Body of pancreas (tissue), 4 donors: ENCODE data around the gene CAMK2N2. TPM values are rescaled to one million over a fixed set of nuclear protein-coding genes. Genes with fewer than 3 reads are reported as not detected.

Experiments
- ATAC-seq: fragments of 150-250 bp; one replicate; pipeline ENCODE4 v1.9.1; 2016
- DNase-seq, 4 donors: peaks; one replicate each; pipeline ENCODE4 v3.0.0-alpha.2; 2019
- H3K27ac ChIP-seq, 4 donors: fragments of 200-600 bp; sonication (generic); 1 replicate in 3 of 4; 2 replicates in 1 of 4; pipeline versions ENCODE4 v1.5.1 to v1.6.1; 2016 to 2019; ENCODE audit warnings: mild to moderate bottlenecking in 1 of 4, mixed read lengths in 1 of 4, moderate library complexity in 1 of 4
- H3K27me3 ChIP-seq, 2 donors: fragments of 200-600 bp; sonication (generic); one replicate each; pipeline ENCODE4 v1.6.0; 2016; ENCODE audit warnings: mild to moderate bottlenecking in 1 of 2
- H3K36me3 ChIP-seq, 2 donors: fragments of 200-600 bp; sonication (generic); replicated peaks in 1 of 2; 2 replicates each; pipeline ENCODE4 v1.5.1; 2016; ENCODE audit warnings: low read depth in 2 of 2; ENCODE audit not compliant: insufficient read depth in 1 of 2
- H3K4me1 ChIP-seq: fragments of 200-600 bp; sonication (generic); one replicate; pipeline ENCODE4 v1.6.0; 2016
- H3K4me3 ChIP-seq, 2 donors: fragments of 200-600 bp; sonication (generic); 1 replicate in 1 of 2; 2 replicates in 1 of 2; pipeline ENCODE4 v1.5.1; 2016 to 2019
- H3K9me3 ChIP-seq, 3 donors: fragments of 200-600 bp; sonication (generic); 1 replicate in 2 of 3; 2 replicates in 1 of 3; pipeline ENCODE4 v1.5.1; 2016
- POLR2A ChIP-seq, 3 donors: fragments of 450-650 bp; IDR thresholded peaks; one replicate each; pipeline ENCODE4 v1.6.1; 2016; ENCODE audit warnings: antibody characterized with exemption in 3 of 3, mild to moderate bottlenecking in 2 of 3
- WGBS, 2 donors: methylation state at CpG; one replicate each; pipeline ENCODE4 v1.1.5; 2017; 5-methylcytosine and 5-hydroxymethylcytosine counted together
- intact Hi-C: fragments of 100-400 bp; cut with DNase I; formaldehyde crosslinking; loops from one replicate; pipeline ENCODE4 v1.15.1; 2023
- total RNA-seq, 2 donors: library from RNA; depleted of rRNA; stranded (reverse); fragments of >200 nt; gene quantifications; one replicate each; pipeline ENCODE4 v1.1.0, GENCODE V29; 2016
- TF ChIP-seq, protein P1 (sequence below), 7 experiments: fragments of 450-650 bp in 4 of 7; fragments of 200-600 bp in 3 of 7; sonication (generic) in 3 of 7; IDR thresholded peaks; one replicate each; pipeline ENCODE4 v1.5.1; 2016 to 2019; ENCODE audit warnings: antibody characterized with exemption in 7 of 7

The CAMK2N2 gene
- total RNA-seq, 2 donors from 2014 or later, result 1.6 to 1.8 TPM

DNA sequence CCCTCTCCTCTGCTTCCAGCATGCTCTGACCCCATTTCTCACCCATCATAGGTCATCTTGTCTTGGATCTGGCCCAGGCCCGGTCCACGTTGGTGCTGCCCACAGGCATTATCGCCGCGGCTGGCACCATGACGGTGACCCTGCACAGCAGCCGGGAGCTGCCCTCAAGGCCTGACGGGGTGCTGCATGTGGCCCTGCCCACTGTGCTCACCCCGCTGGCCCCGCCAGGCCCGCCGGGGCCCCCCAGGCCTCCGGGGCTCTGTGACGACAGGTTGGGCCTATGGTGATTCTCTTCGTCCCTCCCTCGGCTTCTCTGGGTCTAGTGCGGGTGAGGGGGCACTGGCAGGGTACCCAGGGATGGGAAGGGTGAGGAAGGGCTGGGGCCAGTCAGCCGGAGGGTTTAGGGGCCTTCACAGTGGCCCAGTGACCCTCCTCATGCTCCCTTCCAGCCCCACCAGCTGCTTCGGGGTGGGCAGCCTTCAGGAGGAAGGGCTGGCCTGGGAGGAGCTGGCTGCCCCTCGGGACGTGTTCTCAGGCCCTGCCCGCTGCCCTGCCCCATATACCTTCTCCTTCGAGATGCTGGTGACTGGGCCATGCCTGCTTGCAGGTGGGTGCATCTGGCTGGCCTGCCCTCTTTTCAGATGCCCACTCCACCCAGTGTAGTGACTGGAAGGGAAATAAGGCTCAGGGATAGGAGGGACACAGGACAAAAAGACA, 28.1 kb downstream of the CAMK2N2 start:
- WGBS, 2 donors, result 89% methylated on average over 19 to 22 of the region's 23 CpGs
- DNase-seq, result no peak
- no peak for ATAC-seq
- H3K27me3 ChIP-seq, result no peaks in the 10 kb centered on the region
- peaks cover 25% of the 10 kb centered on the region for H3K4me1 ChIP-seq
- no peaks in the 10 kb centered on the region for H3K36me3 ChIP-seq
- no peak overlapping the region for H3K4me3 ChIP-seq
- intact Hi-C loops, result no loop called here
- H3K9me3 ChIP-seq, result no peaks in the 10 kb centered on the region
- H3K27ac ChIP-seq, result no peak overlapping the region
- no peak for TF ChIP-seq POLR2A (IDR thresholded peaks at IDR 0.05)
- TF ChIP-seq, protein P1, sequence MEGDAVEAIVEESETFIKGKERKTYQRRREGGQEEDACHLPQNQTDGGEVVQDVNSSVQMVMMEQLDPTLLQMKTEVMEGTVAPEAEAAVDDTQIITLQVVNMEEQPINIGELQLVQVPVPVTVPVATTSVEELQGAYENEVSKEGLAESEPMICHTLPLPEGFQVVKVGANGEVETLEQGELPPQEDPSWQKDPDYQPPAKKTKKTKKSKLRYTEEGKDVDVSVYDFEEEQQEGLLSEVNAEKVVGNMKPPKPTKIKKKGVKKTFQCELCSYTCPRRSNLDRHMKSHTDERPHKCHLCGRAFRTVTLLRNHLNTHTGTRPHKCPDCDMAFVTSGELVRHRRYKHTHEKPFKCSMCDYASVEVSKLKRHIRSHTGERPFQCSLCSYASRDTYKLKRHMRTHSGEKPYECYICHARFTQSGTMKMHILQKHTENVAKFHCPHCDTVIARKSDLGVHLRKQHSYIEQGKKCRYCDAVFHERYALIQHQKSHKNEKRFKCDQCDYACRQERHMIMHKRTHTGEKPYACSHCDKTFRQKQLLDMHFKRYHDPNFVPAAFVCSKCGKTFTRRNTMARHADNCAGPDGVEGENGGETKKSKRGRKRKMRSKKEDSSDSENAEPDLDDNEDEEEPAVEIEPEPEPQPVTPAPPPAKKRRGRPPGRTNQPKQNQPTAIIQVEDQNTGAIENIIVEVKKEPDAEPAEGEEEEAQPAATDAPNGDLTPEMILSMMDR (IDR thresholded peaks at IDR 0.05), result no peak

DNA sequence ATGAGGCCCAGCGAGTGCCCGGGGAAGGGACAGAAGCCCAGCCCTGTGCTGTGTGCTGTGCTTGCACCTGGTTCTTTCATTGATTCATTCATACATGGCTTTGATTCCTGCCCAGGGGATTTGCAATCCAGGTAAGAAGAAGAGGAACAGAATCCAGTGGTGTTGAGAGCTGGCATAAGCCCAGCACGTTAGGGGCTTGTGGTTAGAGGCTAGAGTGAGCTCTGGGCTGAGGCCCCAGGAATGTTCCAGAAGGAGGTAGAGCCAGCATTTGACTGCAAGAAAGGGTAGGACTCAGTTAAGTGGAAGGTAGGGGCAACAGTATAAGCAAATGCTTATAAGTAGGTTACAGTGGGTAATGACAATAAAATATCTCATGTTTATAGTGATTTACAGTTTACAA, 29.7 kb downstream of the CAMK2N2 start:
- H3K27me3 ChIP-seq, result no peaks in the 10 kb centered on the region
- intact Hi-C loops, result no loop called here
- DNase-seq, result no peak
- no peaks in the 10 kb centered on the region for H3K36me3 ChIP-seq
- WGBS, 2 donors, result 69 to 80% methylated on average over 3 of the region's 3 CpGs
- no peak for ATAC-seq
- TF ChIP-seq POLR2A (IDR thresholded peaks at IDR 0.05), result no peak
- TF ChIP-seq, protein P1 (IDR thresholded peaks at IDR 0.05), result no peak
- H3K4me3 ChIP-seq, result no peak overlapping the region
- H3K27ac ChIP-seq, result no peak overlapping the region
- H3K9me3 ChIP-seq, result no peaks in the 10 kb centered on the region
- peaks cover 25% of the 10 kb centered on the region for H3K4me1 ChIP-seq

DNA sequence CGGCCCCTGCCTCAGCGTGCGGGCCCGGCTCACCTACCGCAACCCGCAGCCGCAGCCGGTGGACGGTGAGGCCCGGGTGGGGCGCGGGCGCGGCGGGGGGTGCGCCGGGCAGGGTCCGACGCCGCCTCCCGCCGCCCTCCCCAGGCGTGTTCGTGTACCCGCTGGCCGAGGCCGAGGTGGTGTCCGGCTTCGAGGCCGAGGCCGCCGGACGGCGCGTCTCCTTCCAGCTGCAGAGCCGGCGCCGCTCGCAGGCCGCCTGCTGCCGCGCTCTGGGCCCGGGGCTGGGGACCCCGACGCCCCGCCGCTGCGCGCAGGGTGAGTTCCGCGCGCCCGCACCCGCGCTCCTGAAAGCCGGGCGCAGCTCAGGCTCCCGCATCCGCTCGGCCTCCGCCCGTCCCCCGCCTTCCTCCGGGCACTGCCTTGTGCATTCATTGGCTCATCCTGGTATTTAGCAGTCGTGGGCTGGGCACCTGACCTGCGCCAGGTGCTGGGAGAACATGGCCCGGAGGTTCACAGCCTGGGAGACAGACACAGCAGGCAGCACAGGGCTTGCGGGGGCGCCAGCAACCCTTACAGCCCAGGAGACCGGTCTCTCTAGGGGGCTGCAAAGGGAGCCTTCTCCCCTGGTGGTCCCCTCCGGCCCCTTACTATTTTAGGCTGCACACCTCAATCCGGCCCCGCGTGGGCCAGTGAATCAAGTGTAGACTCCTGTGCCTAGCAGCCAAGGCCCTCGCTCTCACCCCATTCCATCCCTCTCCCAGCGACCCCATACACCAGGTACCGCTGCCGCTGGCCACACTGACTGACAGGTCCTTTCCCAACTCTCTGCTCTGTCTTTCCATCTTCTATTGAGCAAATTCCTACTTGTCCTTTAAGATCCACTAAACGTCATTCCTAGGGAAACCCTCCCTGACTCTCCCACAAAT, 30.5 kb downstream of the CAMK2N2 start:
- DNase-seq, result peak in 3 of 4 donors; percentile 53 to 57 (median 56)
- H3K36me3 ChIP-seq, result no peaks in the 10 kb centered on the region
- no peak overlapping the region for H3K4me3 ChIP-seq

DNA sequence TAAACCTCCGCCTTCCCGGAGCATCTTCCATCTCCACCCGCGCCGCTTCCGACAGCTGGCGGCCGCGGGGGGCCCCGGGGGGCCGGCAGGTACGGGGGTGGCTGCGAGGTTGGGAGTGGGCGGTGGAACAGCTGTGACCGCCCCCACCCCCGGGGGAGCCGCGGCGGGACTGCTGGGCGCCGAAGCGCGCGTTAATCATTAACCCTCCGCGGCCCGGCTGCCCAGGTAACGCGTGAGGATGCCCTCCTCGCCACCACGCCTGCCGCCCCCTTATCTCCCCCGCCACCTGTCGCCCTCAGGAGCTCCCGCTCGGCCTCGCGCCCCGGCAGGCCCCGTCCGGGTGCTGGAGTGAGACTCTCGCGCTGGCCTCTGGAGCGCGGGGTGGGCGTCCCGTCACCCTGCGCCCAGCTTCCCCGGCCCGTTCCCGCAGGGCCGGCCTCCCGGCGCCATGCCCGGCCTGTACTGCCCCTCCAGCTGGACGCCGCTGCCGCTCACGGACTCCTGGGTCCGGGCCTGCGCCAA, 31.2 kb downstream of the CAMK2N2 start:
- Histone ChIP-seq H3K4me3 (peak overlapping the region in 1 of 2 donors; percentile 31), H3K27ac (no peak overlapping the region), H3K9me3 (no peaks in the 10 kb centered on the region), H3K4me1 (peaks cover 25% of the 10 kb centered on the region), H3K27me3 (no peaks in the 10 kb centered on the region), H3K36me3 (no peaks in the 10 kb centered on the region)
- TF ChIP-seq POLR2A (IDR thresholded peaks at IDR 0.05), result no peak
- TF ChIP-seq, protein P1 (IDR thresholded peaks at IDR 0.05), result no peak
- intact Hi-C loops, result no loop called here
- DNase-seq (peak; percentile 41 to 63 (median 53)), ATAC-seq (peak; percentile 40)
- WGBS, 2 donors, result 0 to 1% methylated on average over 2 to 54 of the region's 61 CpGs

More for the DNA sequence above, 30.5 kb downstream of the CAMK2N2 start:
- peak; percentile 45 for ATAC-seq
- Histone ChIP-seq H3K9me3 (no peaks in the 10 kb centered on the region), H3K27ac (no peak overlapping the region), H3K4me1 (peaks cover 25% of the 10 kb centered on the region), H3K27me3 (no peaks in the 10 kb centered on the region)
- WGBS, 2 donors, result 12 to 44% methylated on average over 15 to 65 of the region's 79 CpGs
- intact Hi-C loops, result no loop called here
- no peak for TF ChIP-seq POLR2A (IDR thresholded peaks at IDR 0.05)
- TF ChIP-seq, protein P1 (IDR thresholded peaks at IDR 0.05), result no peak
